NCI-H1105 (cell line): ENCODE measurements around the gene HSF2BP.
"Not testable (repeated sequence)": the region's sequence is repeated elsewhere in the genome, so short reads cannot be mapped to it uniquely, and the experiment has no call there.

ENCODE experiments used
- DNase-seq: peaks from one replicate; lab custom pipeline; 2025; lab: John Stamatoyannopoulos, UW

The HSF2BP gene

GRCh38 chr21:43651926-43652325 lies 7.4 kb downstream of the HSF2BP start:
- not testable (repeated sequence) for DNase-seq

GRCh38 chr21:43648171-43648570 lies 11.1 kb downstream of the HSF2BP start:
- no peak for DNase-seq

GRCh38 chr21:43646550-43647260 lies 12.6 kb downstream of the HSF2BP start:
- DNase-seq: peak; percentile 84

- no peak for DNase-seq
Observed at GRCh38 chr21:43645976-43646375, 13.3 kb downstream of the HSF2BP start.

GRCh38 chr21:43645136-43645891 lies 14.0 kb downstream of the HSF2BP start:
- DNase-seq: no peak

- DNase-seq: no peak
Observed at GRCh38 chr21:43644609-43645008, 14.7 kb downstream of the HSF2BP start.

- no peak for DNase-seq
Observed at GRCh38 chr21:43644071-43644470, 15.2 kb downstream of the HSF2BP start.

GRCh38 chr21:43643193-43643592 lies 16.1 kb downstream of the HSF2BP start:
- no peak for DNase-seq

- DNase-seq: no peak
Observed at GRCh38 chr21:43640400-43640799, 18.9 kb downstream of the HSF2BP start.

- no peak for DNase-seq
Observed at GRCh38 chr21:43639470-43640353, 19.6 kb downstream of the HSF2BP start.

- no peak for DNase-seq
Observed at GRCh38 chr21:43637530-43638158, 21.6 kb downstream of the HSF2BP start.

- no peak for DNase-seq
Observed at GRCh38 chr21:43635436-43635835, 23.9 kb downstream of the HSF2BP start.

- no peak for DNase-seq
Observed at GRCh38 chr21:43634618-43635017, 24.7 kb downstream of the HSF2BP start.

- DNase-seq: no peak
Observed at GRCh38 chr21:43632373-43632905, 26.8 kb downstream of the HSF2BP start.

- no peak for DNase-seq
Observed at GRCh38 chr21:43631411-43632107, 27.7 kb downstream of the HSF2BP start.

GRCh38 chr21:43627527-43627926 lies 31.8 kb downstream of the HSF2BP start:
- no peak for DNase-seq

GRCh38 chr21:43626390-43626789 lies 32.9 kb downstream of the HSF2BP start:
- DNase-seq: no peak

- no peak for DNase-seq
Observed at GRCh38 chr21:43624339-43624738, 34.9 kb downstream of the HSF2BP start.

GRCh38 chr21:43623588-43623987 lies 35.7 kb downstream of the HSF2BP start:
- DNase-seq: no peak

- no peak for DNase-seq
Observed at GRCh38 chr21:43622796-43623195, 36.5 kb downstream of the HSF2BP start.

- DNase-seq: no peak
Observed at GRCh38 chr21:43619856-43620255, 39.4 kb downstream of the HSF2BP start.
